GM19395 (cell line): Measurements from ENCODE around the gene KTN1.

Experiments
- ATAC-seq: cut with Tn5 transposase; IDR thresholded peaks from one replicate; pipeline ENCODE4 v1.9.1; 2021; ENCODE audit warnings: mild to moderate bottlenecking, moderate library complexity; ENCODE audit not compliant: unreplicated experiment

KTN1 gene

GRCh38 chr14:55579724-55580469 is at the start of gene KTN1:
Gene KTN1, plus strand, starts transcription at chr14:55580207. Its CDS starts 31,842 bp downstream, at chr14:55612049.
- ATAC-seq = peak; percentile 73

GRCh38 chr14:55530464-55530863 is 49.5 kb upstream of the KTN1 start:
- ATAC-seq = no peak

GRCh38 chr14:55532645-55533344 is 47.2 kb upstream of the KTN1 start:
- ATAC-seq = no peak

GRCh38 chr14:55533960-55534359 is 46.0 kb upstream of the KTN1 start:
- no peak for ATAC-seq

- no peak for ATAC-seq
These were observed 44.3 kb upstream of the KTN1 start for GRCh38 chr14:55535516-55536203.

- no peak for ATAC-seq
These were observed 43.8 kb upstream of the KTN1 start for GRCh38 chr14:55536204-55536708.

- no peak for ATAC-seq
These were observed 42.2 kb upstream of the KTN1 start for GRCh38 chr14:55537782-55538181.

- no peak for ATAC-seq
These were observed 40.0 kb upstream of the KTN1 start for GRCh38 chr14:55539975-55540374.

- ATAC-seq = no peak
These were observed 38.9 kb upstream of the KTN1 start for GRCh38 chr14:55540847-55541773.

GRCh38 chr14:55545779-55546178 is 34.2 kb upstream of the KTN1 start:
- ATAC-seq = peak; percentile 39

GRCh38 chr14:55546212-55546874 is 33.7 kb upstream of the KTN1 start:
- ATAC-seq = peak; percentile 75

GRCh38 chr14:55547650-55548315 is 32.2 kb upstream of the KTN1 start:
- ATAC-seq = peak; percentile 54

GRCh38 chr14:55553791-55554190 is 26.2 kb upstream of the KTN1 start:
- no peak for ATAC-seq

- ATAC-seq = no peak
These were observed 22.9 kb upstream of the KTN1 start for GRCh38 chr14:55556929-55557623.

- no peak for ATAC-seq
These were observed 17.9 kb upstream of the KTN1 start for GRCh38 chr14:55562135-55562534.

- no peak for ATAC-seq
These were observed 11.4 kb upstream of the KTN1 start for GRCh38 chr14:55568618-55569017.

GRCh38 chr14:55571125-55571889 is 8.7 kb upstream of the KTN1 start:
- peak; percentile 91 for ATAC-seq

- ATAC-seq = no peak
These were observed 7.4 kb upstream of the KTN1 start for GRCh38 chr14:55572578-55572977.
